ENCODE results near the gene SMIM9. TPM values are rescaled to one million over a fixed set of nuclear protein-coding genes. Genes with fewer than 3 reads are reported as not detected.

Gene SMIM9
- polyA plus RNA-seq, 1 experiment = not detected

DNA sequence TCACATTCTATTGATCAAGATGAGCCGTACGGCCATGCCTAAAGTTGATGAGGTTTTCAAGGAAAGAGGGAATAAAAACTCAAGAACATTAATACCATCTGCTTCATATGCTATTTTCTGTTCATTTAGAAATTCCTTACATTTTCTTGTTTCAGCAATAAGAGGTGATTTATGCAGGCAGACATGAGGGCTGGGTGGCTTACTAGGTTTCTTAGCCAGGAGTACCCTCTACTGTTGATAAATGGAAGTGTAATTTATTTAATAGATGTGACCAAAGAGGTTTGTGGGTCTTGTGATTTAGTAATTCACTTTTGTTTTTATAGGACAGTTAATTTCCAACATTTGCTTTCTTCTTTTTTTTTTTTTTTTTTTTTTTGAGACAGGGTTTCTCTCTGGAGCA lies 6.4 kb upstream of the SMIM9 start:
- Histone ChIP-seq H3K9me3 (ENCODE audit: control insufficient read depth, insufficient read depth, low read length) (no peaks in the 10 kb centered on the region), H3K4me3 (ENCODE audit: low read depth, low read length) (no peak overlapping the region), H3K27ac (ENCODE audit: low read depth, low read length) (no peak overlapping the region), H3K27me3 (ENCODE audit: control insufficient read depth, insufficient read depth, low read length) (no peaks in the 10 kb centered on the region)
- ChIA-PET CTCF (interaction anchor here (0.7 to 1.3 kb wide), 4 partner anchors 14 to 92 kb away, joined by 3 to 5 read pairs (median 4); no protein-coding TSS in a partner anchor), POLR2A (no interaction called here)
- DNase-seq (ENCODE audit: low read depth, low spot score) = peak; percentile 18
- TF ChIP-seq, protein P1, sequence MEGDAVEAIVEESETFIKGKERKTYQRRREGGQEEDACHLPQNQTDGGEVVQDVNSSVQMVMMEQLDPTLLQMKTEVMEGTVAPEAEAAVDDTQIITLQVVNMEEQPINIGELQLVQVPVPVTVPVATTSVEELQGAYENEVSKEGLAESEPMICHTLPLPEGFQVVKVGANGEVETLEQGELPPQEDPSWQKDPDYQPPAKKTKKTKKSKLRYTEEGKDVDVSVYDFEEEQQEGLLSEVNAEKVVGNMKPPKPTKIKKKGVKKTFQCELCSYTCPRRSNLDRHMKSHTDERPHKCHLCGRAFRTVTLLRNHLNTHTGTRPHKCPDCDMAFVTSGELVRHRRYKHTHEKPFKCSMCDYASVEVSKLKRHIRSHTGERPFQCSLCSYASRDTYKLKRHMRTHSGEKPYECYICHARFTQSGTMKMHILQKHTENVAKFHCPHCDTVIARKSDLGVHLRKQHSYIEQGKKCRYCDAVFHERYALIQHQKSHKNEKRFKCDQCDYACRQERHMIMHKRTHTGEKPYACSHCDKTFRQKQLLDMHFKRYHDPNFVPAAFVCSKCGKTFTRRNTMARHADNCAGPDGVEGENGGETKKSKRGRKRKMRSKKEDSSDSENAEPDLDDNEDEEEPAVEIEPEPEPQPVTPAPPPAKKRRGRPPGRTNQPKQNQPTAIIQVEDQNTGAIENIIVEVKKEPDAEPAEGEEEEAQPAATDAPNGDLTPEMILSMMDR (IDR thresholded peaks at IDR 0.05; ENCODE audit: low read depth, low read length) = peak; percentile 59

DNA sequence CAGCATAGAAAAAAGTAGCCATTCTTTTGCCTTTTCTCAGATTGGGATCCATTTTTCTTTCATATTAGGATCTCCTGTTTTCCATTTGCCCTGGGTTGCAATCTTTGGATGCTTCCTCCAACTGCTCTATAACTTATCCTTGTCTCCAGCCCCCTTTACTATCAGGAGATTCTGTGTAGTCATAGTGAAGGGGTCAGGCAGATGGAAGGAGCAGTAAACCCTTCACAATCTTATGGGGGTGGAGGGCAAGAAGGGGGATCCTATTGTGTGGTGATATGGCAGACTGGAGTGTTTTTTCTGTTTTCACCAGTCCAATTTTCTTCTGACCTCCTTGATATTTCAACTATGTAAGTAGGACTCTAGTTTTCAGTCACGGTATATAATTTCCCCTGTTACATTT lies 1.7 kb upstream of the SMIM9 start:
- TF ChIP-seq, protein P1 (IDR thresholded peaks at IDR 0.05; ENCODE audit: low read depth, low read length) = no peak
- DNase-seq (ENCODE audit: low read depth, low spot score) = no peak
- no peak overlapping the region for H3K4me3 ChIP-seq (ENCODE audit: low read depth, low read length)
- H3K27me3 ChIP-seq (ENCODE audit: control insufficient read depth, insufficient read depth, low read length) = no peaks in the 10 kb centered on the region
- no peak overlapping the region for H3K27ac ChIP-seq (ENCODE audit: low read depth, low read length)
- H3K9me3 ChIP-seq (ENCODE audit: control insufficient read depth, insufficient read depth, low read length) = no peaks in the 10 kb centered on the region
- CTCF ChIA-PET = no interaction called here
- POLR2A ChIA-PET = no interaction called here

DNA sequence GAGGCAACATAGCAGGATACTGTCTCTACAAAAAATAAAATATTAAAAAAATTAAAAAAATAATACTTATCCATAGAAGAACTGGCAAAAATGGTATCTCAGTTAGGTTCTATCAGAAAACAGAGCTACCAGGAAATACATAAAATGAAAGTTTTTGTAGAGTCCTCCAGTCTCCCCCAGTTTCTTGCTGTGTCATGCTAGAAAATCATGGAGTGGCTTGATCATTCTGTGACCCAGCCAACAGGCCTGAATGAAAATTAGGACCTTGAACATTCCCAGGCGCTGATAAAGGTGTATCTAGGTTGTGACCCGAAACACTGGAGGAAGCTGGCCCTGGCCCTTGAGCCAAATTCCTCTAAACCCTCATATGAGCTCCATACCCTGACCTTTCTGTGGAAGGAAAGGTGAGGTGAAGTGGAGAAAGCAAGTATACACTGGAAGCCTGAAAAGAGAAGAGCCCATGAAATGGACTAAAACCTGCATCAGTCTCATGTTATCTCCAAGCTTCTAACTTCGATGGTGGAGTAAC lies 652 bp downstream of the SMIM9 start:
- no peaks in the 10 kb centered on the region for H3K27me3 ChIP-seq (ENCODE audit: control insufficient read depth, insufficient read depth, low read length)

DNA sequence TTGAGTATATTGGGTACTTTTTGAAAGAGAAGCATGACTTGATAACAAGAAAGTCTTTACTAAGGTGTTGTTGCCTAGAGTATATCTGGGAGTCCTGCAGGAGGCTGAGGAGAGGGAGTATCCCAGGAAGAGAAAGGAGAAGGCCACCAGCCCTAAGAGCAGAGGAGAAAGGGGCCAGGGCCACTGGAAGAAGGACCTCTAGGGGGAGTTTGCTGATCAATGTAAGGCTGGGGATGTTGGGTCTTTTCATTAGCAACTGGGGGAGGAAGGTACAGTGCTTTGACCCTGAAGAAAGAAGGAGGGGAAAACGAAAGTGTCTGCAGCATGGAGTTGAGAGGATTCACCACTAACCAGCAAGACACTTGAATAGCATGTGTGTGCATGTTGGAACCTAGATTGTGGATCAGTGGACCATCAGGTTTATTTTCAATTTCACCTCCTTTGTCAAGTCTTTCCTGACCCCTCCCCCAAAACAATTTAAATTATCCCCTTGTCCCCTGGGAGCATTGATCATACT lies 4.5 kb downstream of the SMIM9 start:
- Histone ChIP-seq H3K9me3 (ENCODE audit: control insufficient read depth, insufficient read depth, low read length) (no peaks in the 10 kb centered on the region), H3K4me3 (ENCODE audit: low read depth, low read length) (no peak overlapping the region), H3K27ac (ENCODE audit: low read depth, low read length) (no peak overlapping the region), H3K27me3 (ENCODE audit: control insufficient read depth, insufficient read depth, low read length) (no peaks in the 10 kb centered on the region)
- no peak for DNase-seq (ENCODE audit: low read depth, low spot score)
- ChIA-PET CTCF (no interaction called here), POLR2A (no interaction called here)
- TF ChIP-seq, protein P1 (IDR thresholded peaks at IDR 0.05; ENCODE audit: low read depth, low read length) = no peak

More for the DNA sequence above, 652 bp downstream of the SMIM9 start:
- Histone ChIP-seq H3K27ac (ENCODE audit: low read depth, low read length) (no peak overlapping the region), H3K4me3 (ENCODE audit: low read depth, low read length) (no peak overlapping the region), H3K9me3 (ENCODE audit: control insufficient read depth, insufficient read depth, low read length) (no peaks in the 10 kb centered on the region)
- TF ChIP-seq, protein P1 (IDR thresholded peaks at IDR 0.05; ENCODE audit: low read depth, low read length) = no peak
- ChIA-PET POLR2A (no interaction called here), CTCF (interaction anchor here (0.7 to 1.3 kb wide), 2 partner anchors 46 to 85 kb away, joined by 3 to 4 read pairs; no protein-coding TSS in a partner anchor)
- no peak for DNase-seq (ENCODE audit: low read depth, low spot score)

DNA sequence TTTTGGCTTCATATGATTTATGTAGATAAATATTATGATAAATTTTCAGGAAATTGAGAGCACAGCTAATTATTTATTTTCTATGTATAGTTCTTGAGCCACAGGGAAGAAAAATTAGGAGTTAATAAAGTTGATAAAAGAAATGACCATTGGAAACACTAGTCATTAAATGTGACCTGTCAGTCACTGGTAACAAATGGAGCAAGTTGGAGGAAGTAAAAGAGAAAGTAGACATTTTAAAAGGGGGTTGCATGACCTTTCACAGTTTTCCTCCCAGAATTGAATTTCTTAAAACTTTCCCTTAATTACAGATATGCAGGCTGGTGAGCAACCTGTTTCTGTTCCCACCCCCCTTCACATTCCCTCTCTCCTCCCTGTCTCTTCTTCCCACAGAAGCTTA lies 5.3 kb downstream of the SMIM9 start:
- no peak overlapping the region for H3K27ac ChIP-seq (ENCODE audit: low read depth, low read length)
- no peaks in the 10 kb centered on the region for H3K27me3 ChIP-seq (ENCODE audit: control insufficient read depth, insufficient read depth, low read length)
- ChIA-PET CTCF (no interaction called here), POLR2A (no interaction called here)
- H3K9me3 ChIP-seq (ENCODE audit: control insufficient read depth, insufficient read depth, low read length) = no peaks in the 10 kb centered on the region
- no peak overlapping the region for H3K4me3 ChIP-seq (ENCODE audit: low read depth, low read length)
- DNase-seq (ENCODE audit: low read depth, low spot score) = no peak
- TF ChIP-seq, protein P1 (IDR thresholded peaks at IDR 0.05; ENCODE audit: low read depth, low read length) = no peak
